ENCODE results near the gene DAO.
"Not testable (repeated sequence)": the region's sequence is repeated elsewhere in the genome, so short reads cannot be mapped to it uniquely, and the experiment has no call there.

DAO gene

GRCh38 chr12:108856428-108857157 is 23.3 kb upstream of the DAO start:
- Mint-ChIP-seq H3K4me3 (peak overlapping the region; percentile 97), H3K27me3 (no peaks in the 10 kb centered on the region), H3K4me1 (ENCODE audit: low read depth) (peaks cover 43% of the 10 kb centered on the region), H3K9me3 (ENCODE audit: low read depth) (peaks cover 3% of the 10 kb centered on the region), H3K36me3 (peaks cover 3% of the 10 kb centered on the region), H3K27ac (peak overlapping the region; percentile 96)

DNA sequence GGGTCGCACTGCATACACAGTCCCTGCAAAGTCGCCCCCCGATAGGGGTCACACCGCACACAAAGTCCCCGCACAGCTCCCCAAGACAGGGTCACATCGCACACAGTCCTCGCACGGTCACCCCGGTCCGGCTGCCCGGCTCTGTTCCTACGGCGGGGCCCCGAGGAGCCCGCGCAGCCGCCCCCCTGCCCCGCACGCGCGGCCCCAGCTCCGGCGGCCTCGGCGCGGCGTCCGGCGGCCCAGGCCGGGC is 22.8 kb upstream of the DAO start:
- H3K27me3 Mint-ChIP-seq = no peaks in the 10 kb centered on the region
- H3K36me3 Mint-ChIP-seq = peaks cover 3% of the 10 kb centered on the region
- H3K27ac Mint-ChIP-seq = peak overlapping the region; percentile 96
- H3K4me3 Mint-ChIP-seq = peak overlapping the region; percentile 97
- H3K4me1 Mint-ChIP-seq (ENCODE audit: low read depth) = peaks cover 42% of the 10 kb centered on the region
- H3K9me3 Mint-ChIP-seq (ENCODE audit: low read depth) = peaks cover 3% of the 10 kb centered on the region

DNA sequence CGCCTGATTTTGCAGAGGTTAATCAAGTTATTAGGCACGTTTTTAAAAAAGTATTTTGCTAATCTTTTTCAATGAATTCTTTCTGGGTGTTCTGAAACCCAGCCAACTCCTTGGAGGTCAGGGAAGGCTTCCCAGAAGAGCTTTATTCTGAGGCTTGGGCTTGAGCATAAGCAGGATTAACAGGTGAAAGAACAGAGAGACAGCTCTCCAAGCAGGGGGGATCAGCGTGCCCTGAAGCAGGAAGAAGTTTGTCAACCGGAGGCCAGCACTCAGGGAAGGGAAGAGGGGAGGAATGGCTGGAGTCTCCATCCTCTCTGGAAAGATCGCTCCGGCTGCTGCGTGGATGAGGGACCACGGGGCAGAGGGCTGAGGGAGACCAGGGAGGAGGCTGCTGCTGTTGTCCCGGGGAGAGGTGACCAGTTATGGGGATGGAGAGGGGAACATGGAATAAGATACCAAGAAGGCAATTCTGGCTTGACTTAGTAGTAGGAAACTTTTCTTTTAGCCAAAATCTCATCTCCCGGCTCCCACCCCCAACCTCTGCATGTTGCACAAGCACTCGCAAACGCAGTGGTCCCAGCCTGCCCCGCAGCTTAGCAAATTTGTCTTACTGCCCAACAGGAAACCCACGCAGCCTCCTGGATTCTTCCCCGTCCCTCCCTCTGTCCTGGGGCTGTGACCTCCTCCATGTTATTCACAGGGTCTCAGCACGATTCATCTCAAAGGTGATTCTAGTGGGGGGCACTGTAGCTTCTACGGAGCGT is 21.4 kb upstream of the DAO start:
- H3K4me3 Mint-ChIP-seq = peak overlapping the region; percentile 88
- no peaks in the 10 kb centered on the region for H3K27me3 Mint-ChIP-seq
- peaks cover 40% of the 10 kb centered on the region for H3K4me1 Mint-ChIP-seq (ENCODE audit: low read depth)
- peaks cover 3% of the 10 kb centered on the region for H3K9me3 Mint-ChIP-seq (ENCODE audit: low read depth)
- H3K27ac Mint-ChIP-seq = peak overlapping the region; percentile 87
- peaks cover 3% of the 10 kb centered on the region for H3K36me3 Mint-ChIP-seq

DNA sequence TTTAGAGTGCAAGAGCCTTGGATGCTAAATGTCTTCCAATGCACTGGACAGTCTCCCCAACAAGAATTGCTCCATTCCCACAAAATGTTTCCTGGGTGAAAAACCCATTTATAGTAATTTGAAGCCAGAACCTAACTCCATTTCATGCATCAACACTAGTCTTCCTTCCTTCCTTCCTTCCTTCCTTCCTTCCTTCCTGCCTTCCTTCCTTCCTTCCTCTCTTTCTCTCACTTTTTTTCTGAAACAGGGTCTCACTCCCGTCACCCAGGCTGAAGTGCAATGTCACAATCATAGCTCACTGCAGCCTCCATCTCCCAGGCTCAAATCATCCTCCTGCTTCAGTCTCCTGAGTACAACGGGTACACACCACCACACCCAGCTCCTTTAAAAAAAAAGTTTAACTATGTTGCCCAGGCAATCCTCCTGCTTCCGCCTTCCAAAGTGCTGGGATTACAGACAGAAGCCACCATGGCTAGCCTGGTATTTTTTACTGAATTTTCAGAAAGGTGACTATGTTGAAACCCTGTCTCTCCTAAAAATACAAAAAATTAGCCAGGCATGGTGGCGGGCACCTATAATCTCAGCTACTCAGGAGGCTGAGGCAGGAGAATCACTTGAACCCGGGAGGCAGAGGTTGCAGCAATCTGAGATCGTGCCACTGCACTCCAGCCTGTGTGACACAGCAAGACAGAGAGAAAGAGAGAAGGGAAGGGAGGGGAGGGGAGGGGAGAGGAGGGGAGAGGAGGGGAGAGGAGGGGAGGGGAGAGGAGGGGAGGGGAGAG is 20.6 kb upstream of the DAO start:
- not testable (repeated sequence) for H3K36me3 Mint-ChIP-seq; H3K9me3 Mint-ChIP-seq (ENCODE audit: low read depth); H3K27me3 Mint-ChIP-seq
- Mint-ChIP-seq H3K4me3 (peak overlapping the region; percentile 88), H3K4me1 (ENCODE audit: low read depth) (peaks cover 38% of the 10 kb centered on the region), H3K27ac (peak overlapping the region; percentile 77)

GRCh38 chr12:108859923-108860291 is 20.0 kb upstream of the DAO start:
- Mint-ChIP-seq H3K4me3 (no peak overlapping the region), H3K9me3 (ENCODE audit: low read depth) (peaks cover 3% of the 10 kb centered on the region), H3K36me3 (peaks cover 3% of the 10 kb centered on the region), H3K27ac (no peak overlapping the region), H3K4me1 (ENCODE audit: low read depth) (peaks cover 36% of the 10 kb centered on the region), H3K27me3 (no peaks in the 10 kb centered on the region)

- Mint-ChIP-seq H3K4me1 (ENCODE audit: low read depth) (peaks cover 31% of the 10 kb centered on the region), H3K9me3 (ENCODE audit: low read depth) (no peaks in the 10 kb centered on the region), H3K27ac (no peak overlapping the region), H3K27me3 (no peaks in the 10 kb centered on the region), H3K4me3 (no peak overlapping the region), H3K36me3 (no peaks in the 10 kb centered on the region)
Observed at GRCh38 chr12:108860443-108860842, 19.4 kb upstream of the DAO start.

- peaks cover 16% of the 10 kb centered on the region for H3K4me1 Mint-ChIP-seq (ENCODE audit: low read depth)
- H3K9me3 Mint-ChIP-seq (ENCODE audit: low read depth) = no peaks in the 10 kb centered on the region
- no peak overlapping the region for H3K27ac Mint-ChIP-seq
- H3K4me3 Mint-ChIP-seq = no peak overlapping the region
- H3K27me3 Mint-ChIP-seq = no peaks in the 10 kb centered on the region
- H3K36me3 Mint-ChIP-seq = no peaks in the 10 kb centered on the region
Observed at GRCh38 chr12:108861878-108862587, 17.9 kb upstream of the DAO start.

GRCh38 chr12:108862588-108862959 is 17.3 kb upstream of the DAO start:
- Mint-ChIP-seq H3K27me3 (no peaks in the 10 kb centered on the region), H3K4me1 (ENCODE audit: low read depth) (peaks cover 16% of the 10 kb centered on the region), H3K27ac (no peak overlapping the region), H3K36me3 (no peaks in the 10 kb centered on the region), H3K9me3 (ENCODE audit: low read depth) (no peaks in the 10 kb centered on the region), H3K4me3 (no peak overlapping the region)

- H3K4me1 Mint-ChIP-seq (ENCODE audit: low read depth) = no peaks in the 10 kb centered on the region
- H3K36me3 Mint-ChIP-seq = no peaks in the 10 kb centered on the region
- no peak overlapping the region for H3K4me3 Mint-ChIP-seq
- no peak overlapping the region for H3K27ac Mint-ChIP-seq
- H3K9me3 Mint-ChIP-seq (ENCODE audit: low read depth) = no peaks in the 10 kb centered on the region
- no peaks in the 10 kb centered on the region for H3K27me3 Mint-ChIP-seq
Observed at GRCh38 chr12:108865169-108865568, 14.7 kb upstream of the DAO start.

DNA sequence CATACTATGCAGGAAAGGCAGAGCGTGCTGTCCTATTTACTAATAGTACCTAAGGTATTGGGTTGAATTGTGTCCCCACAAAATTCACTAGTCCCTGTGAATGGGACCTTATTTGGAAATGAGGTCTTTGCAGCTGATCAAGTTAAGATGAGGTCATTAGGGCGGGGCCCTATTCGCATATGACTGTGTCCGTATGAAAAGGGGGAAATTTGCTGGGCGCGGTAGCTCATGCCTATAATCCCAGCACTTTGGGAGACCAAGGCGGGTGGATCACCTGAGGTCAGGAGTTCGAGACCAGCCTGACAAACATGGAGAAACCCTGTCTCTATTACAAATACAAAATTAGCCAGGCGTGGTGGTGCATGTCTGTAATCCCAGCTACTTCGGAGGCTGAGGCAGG is 13.8 kb upstream of the DAO start:
- H3K9me3 Mint-ChIP-seq (ENCODE audit: low read depth); H3K36me3 Mint-ChIP-seq; H3K27ac Mint-ChIP-seq; H3K4me3 Mint-ChIP-seq; H3K4me1 Mint-ChIP-seq (ENCODE audit: low read depth); H3K27me3 Mint-ChIP-seq: not testable (repeated sequence)

DNA sequence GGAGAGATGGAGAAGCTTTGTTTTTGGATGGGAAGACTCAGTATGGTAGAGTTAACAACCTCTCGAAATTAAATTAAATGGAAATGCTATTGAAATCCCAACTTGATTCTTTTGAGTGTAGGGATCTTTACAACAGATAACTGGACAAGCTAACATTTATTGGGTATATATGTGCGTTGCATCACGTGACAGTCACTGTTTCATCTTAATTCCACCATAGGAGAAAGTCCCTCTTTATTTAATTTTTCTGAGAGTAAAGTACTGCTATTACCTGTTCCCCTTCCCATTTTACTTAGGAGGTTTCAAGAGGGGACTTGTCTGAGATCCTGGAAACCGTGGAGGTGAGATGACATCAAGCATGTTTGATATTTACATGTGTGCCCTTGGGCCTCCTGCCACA is 11.1 kb upstream of the DAO start:
- no peak overlapping the region for H3K27ac Mint-ChIP-seq
- no peaks in the 10 kb centered on the region for H3K27me3 Mint-ChIP-seq
- H3K9me3 Mint-ChIP-seq (ENCODE audit: low read depth) = no peaks in the 10 kb centered on the region
- H3K4me1 Mint-ChIP-seq (ENCODE audit: low read depth) = no peaks in the 10 kb centered on the region
- no peaks in the 10 kb centered on the region for H3K36me3 Mint-ChIP-seq
- H3K4me3 Mint-ChIP-seq = no peak overlapping the region

- Mint-ChIP-seq H3K4me1 (ENCODE audit: low read depth) (no peaks in the 10 kb centered on the region), H3K4me3 (no peak overlapping the region), H3K36me3 (no peaks in the 10 kb centered on the region), H3K27ac (no peak overlapping the region), H3K27me3 (no peaks in the 10 kb centered on the region), H3K9me3 (ENCODE audit: low read depth) (no peaks in the 10 kb centered on the region)
Observed at GRCh38 chr12:108875280-108875679, 4.6 kb upstream of the DAO start.

DNA sequence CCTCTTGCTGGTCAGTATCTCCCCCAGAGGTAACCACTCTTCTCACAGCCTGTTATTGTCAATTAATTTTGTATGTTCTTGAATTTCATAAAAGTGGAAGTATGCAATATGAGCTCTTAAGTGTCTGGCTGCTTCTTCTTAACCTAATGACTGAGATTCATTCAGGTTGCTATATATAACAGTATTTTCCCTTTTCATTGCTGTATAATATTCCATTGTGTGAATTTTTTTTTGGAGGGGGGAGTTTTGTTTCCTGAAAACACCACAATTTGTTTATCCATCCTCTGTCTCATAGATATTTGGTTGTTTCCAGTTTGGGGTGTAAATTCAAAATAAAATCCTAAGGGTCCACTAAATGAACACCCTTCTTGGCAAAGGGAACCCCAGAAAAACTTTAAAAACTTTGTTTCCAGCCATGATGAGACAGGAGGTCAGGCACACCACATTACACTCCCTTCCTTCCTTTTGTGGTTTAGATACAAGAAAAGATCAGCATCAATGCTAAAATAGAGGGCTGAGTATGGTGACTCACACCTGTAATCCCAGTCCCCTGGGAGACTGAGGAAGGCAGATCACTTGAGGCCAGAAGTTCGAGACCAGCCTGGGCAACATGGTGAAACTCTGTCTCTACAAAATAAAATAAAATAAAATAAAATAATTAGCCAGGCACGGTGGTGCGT is 4.1 kb upstream of the DAO start:
- Mint-ChIP-seq H3K27ac (no peak overlapping the region), H3K4me1 (ENCODE audit: low read depth) (no peaks in the 10 kb centered on the region), H3K4me3 (no peak overlapping the region), H3K9me3 (ENCODE audit: low read depth) (no peaks in the 10 kb centered on the region), H3K36me3 (no peaks in the 10 kb centered on the region), H3K27me3 (no peaks in the 10 kb centered on the region)

DNA sequence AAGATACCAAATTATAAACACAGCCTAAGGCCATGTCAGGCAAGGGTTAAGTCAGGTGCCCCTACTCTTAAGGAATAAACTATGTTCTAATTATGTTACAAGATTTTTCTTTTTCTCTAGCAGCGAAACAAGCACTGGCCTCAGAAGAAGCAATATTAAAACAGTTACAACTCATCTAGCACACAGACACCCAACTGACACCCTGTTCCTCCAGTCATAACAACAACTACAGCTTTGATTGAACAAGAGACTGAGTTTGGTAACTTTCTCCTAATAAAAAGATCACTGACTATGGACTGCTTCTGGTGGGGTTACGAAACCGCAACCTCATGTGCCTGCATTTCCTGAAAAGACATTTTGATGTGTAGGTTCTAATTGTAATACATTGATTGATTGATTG is 3.3 kb upstream of the DAO start:
- H3K36me3 Mint-ChIP-seq = no peaks in the 10 kb centered on the region
- H3K4me3 Mint-ChIP-seq = no peak overlapping the region
- H3K9me3 Mint-ChIP-seq (ENCODE audit: low read depth) = no peaks in the 10 kb centered on the region
- no peaks in the 10 kb centered on the region for H3K4me1 Mint-ChIP-seq (ENCODE audit: low read depth)
- H3K27ac Mint-ChIP-seq = no peak overlapping the region
- no peaks in the 10 kb centered on the region for H3K27me3 Mint-ChIP-seq

- Mint-ChIP-seq H3K27me3 (no peaks in the 10 kb centered on the region), H3K4me1 (ENCODE audit: low read depth) (no peaks in the 10 kb centered on the region), H3K4me3 (no peak overlapping the region), H3K36me3 (no peaks in the 10 kb centered on the region), H3K27ac (no peak overlapping the region), H3K9me3 (ENCODE audit: low read depth) (no peaks in the 10 kb centered on the region)
Observed at GRCh38 chr12:108881953-108882352, 2.1 kb downstream of the DAO start.
